ENCODE results near the gene CD200R1L. TPM values are rescaled to one million over a fixed set of nuclear protein-coding genes. Genes with fewer than 3 reads are reported as not detected.

Gene CD200R1L
- total RNA-seq, 1 experiment from 2014 or later = not detected

DNA sequence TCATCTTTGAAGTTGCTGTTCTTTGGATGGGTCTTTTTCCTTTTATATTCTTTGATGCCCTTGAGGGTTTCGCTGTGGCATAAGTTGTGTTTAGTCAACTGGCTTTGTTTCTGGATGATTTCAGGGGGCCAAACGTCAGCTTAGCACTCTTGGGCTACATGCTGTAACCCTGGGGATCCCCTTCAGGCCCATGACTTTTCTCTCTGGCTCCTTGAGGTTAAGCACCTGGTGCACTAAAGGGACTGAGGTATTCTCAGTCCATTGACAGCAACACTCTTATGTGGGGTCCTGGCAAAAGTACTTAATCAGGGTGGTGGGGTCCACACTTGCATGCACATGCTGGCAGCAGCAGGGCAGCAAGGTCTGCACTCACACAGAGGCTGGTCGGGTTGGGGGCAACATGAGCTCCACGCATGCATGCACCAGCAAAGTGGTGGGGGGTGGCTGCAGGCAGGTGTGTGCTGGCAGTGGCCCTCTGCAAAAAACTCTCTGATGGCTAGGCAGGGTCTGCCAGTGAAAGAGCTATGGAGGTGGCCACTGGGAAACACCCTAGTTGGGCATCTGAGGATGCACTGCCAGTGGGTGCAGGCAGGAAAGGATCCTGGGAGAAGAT is 38.1 kb upstream of the CD200R1L start:
- Mint-ChIP-seq H3K27ac (ENCODE audit: low read depth, unreplicated experiment) (no peak overlapping the region), H3K36me3 (ENCODE audit: insufficient read depth, unreplicated experiment) (no peaks in the 10 kb centered on the region), H3K9me3 (ENCODE audit: unreplicated experiment) (no peaks in the 10 kb centered on the region), H3K4me1 (ENCODE audit: insufficient read depth, unreplicated experiment) (no peaks in the 10 kb centered on the region), H3K27me3 (ENCODE audit: insufficient read depth, unreplicated experiment) (peaks cover 29% of the 10 kb centered on the region), H3K4me3 (ENCODE audit: unreplicated experiment) (no peak overlapping the region)
- POLR2A ChIA-PET = interaction anchor here (0.6 kb wide), 1 partner anchor 800 kb away, joined by 3 read pairs; no protein-coding TSS in a partner anchor
- no TSS peak for BruUV-seq (replicated peaks)
- CTCF ChIA-PET = interaction anchor here (0.6 to 1.2 kb wide), 2 partner anchors 16 to 492 kb away, joined by 3 read pairs; no protein-coding TSS in a partner anchor
- no peak for TF ChIP-seq CTCF (IDR thresholded peaks at IDR 0.05; ENCODE audit: unreplicated experiment)
- DNase-seq (ENCODE audit: unreplicated experiment) = no peak
- intact Hi-C loops (cut with micrococcal nuclease) = no loop called here

DNA sequence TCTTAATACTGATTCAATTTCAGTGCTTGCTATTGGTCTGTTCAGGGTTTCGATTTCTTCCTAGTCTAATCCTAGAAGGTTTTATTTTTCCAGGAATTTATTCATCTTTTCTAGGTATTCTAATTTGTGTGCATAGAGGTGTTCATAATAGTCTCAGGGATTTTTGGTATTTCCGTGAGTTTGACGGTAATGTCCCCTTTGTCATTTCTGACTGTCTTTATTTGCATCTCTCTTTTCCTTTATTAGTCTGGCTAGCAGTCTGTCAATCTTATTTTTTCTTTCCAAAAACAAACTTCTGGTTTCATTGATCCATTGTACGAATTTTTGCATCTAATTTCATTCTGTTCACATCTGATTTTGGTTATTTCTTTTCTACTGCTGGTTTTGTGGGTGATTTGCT is 35.2 kb upstream of the CD200R1L start:
- intact Hi-C loops (cut with micrococcal nuclease) = no loop called here
- POLR2A ChIA-PET = no interaction called here
- BruUV-seq (replicated peaks) = no TSS peak
- H3K27me3 Mint-ChIP-seq (ENCODE audit: insufficient read depth, unreplicated experiment) = peaks cover 32% of the 10 kb centered on the region
- TF ChIP-seq CTCF (IDR thresholded peaks at IDR 0.05; ENCODE audit: unreplicated experiment) = no peak
- no peak for DNase-seq (ENCODE audit: unreplicated experiment)
- no peaks in the 10 kb centered on the region for H3K4me1 Mint-ChIP-seq (ENCODE audit: insufficient read depth, unreplicated experiment)
- no peaks in the 10 kb centered on the region for H3K9me3 Mint-ChIP-seq (ENCODE audit: unreplicated experiment)
- no peak overlapping the region for H3K27ac Mint-ChIP-seq (ENCODE audit: low read depth, unreplicated experiment)
- no peaks in the 10 kb centered on the region for H3K36me3 Mint-ChIP-seq (ENCODE audit: insufficient read depth, unreplicated experiment)
- no peak overlapping the region for H3K4me3 Mint-ChIP-seq (ENCODE audit: unreplicated experiment)
- CTCF ChIA-PET = interaction anchor here (1.3 kb wide), 1 partner anchor 67 kb away, joined by 3 read pairs; no protein-coding TSS in a partner anchor

GRCh38 chr3:112875561-112875960 is 28.9 kb upstream of the CD200R1L start:
- H3K36me3 Mint-ChIP-seq (ENCODE audit: insufficient read depth, unreplicated experiment) = no peaks in the 10 kb centered on the region

GRCh38 chr3:112874725-112875124 is 28.1 kb upstream of the CD200R1L start:
- CTCF ChIA-PET = no interaction called here
- no peak for DNase-seq (ENCODE audit: unreplicated experiment)
- H3K27ac Mint-ChIP-seq (ENCODE audit: low read depth, unreplicated experiment) = no peak overlapping the region

More at GRCh38 chr3:112875561-112875960, 28.9 kb upstream of the CD200R1L start:
- ChIA-PET CTCF (no interaction called here), POLR2A (interaction anchor here (0.6 kb wide), 1 partner anchor 101 kb away, joined by 4 read pairs; no protein-coding TSS in a partner anchor)
- H3K27ac Mint-ChIP-seq (ENCODE audit: low read depth, unreplicated experiment) = no peak overlapping the region
- peak; percentile 47 for DNase-seq (ENCODE audit: unreplicated experiment)
- peaks cover 6% of the 10 kb centered on the region for H3K9me3 Mint-ChIP-seq (ENCODE audit: unreplicated experiment)
- H3K27me3 Mint-ChIP-seq (ENCODE audit: insufficient read depth, unreplicated experiment) = peaks cover 22% of the 10 kb centered on the region
- intact Hi-C loops (cut with micrococcal nuclease) = no loop called here
- no peak for TF ChIP-seq CTCF (IDR thresholded peaks at IDR 0.05; ENCODE audit: unreplicated experiment)
- no peaks in the 10 kb centered on the region for H3K4me1 Mint-ChIP-seq (ENCODE audit: insufficient read depth, unreplicated experiment)
- no TSS peak for BruUV-seq (replicated peaks)
- H3K4me3 Mint-ChIP-seq (ENCODE audit: unreplicated experiment) = no peak overlapping the region

More at GRCh38 chr3:112874725-112875124, 28.1 kb upstream of the CD200R1L start:
- Mint-ChIP-seq H3K4me3 (ENCODE audit: unreplicated experiment) (no peak overlapping the region), H3K27me3 (ENCODE audit: insufficient read depth, unreplicated experiment) (peaks cover 14% of the 10 kb centered on the region), H3K4me1 (ENCODE audit: insufficient read depth, unreplicated experiment) (no peaks in the 10 kb centered on the region), H3K9me3 (ENCODE audit: unreplicated experiment) (peaks cover 14% of the 10 kb centered on the region), H3K36me3 (ENCODE audit: insufficient read depth, unreplicated experiment) (no peaks in the 10 kb centered on the region)
- POLR2A ChIA-PET = no interaction called here
- intact Hi-C loops (cut with micrococcal nuclease) = no loop called here
- no peak for TF ChIP-seq CTCF (IDR thresholded peaks at IDR 0.05; ENCODE audit: unreplicated experiment)
- BruUV-seq (replicated peaks) = no TSS peak

Measured in MCF 10A (cell line).